ENCODE measurements around the gene TLE4. TPM values are rescaled to one million over a fixed set of nuclear protein-coding genes. Genes with fewer than 3 reads are reported as not detected.

The TLE4 gene
- total and polyA plus RNA-seq, 2 of the 4 experiments (the other 2 are of a cell fraction) = 68.0 to 78.1 TPM

DNA sequence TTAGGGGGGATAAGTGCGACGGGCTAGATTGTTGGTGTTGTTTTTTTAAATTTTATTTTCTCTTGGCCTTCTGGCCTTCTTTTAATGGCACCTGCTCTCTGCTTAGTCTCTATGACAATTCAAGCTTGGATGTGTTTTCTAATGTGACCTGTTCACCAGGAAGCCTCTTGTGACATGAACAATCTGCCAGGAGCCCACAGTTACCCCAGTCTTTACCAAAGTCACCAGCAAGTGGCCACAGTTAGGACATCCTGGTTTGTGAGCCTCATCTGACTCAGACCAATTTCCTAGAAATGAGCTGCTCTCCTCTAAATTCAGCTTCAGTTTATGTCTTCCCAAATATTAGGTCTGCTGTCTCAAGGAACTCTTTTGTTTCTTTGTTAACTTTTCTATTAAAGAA, 135.8 kb downstream of the TLE4 start:
- Histone ChIP-seq H4K91ac (ENCODE audit: insufficient read depth, low read depth, low read length) (no peak overlapping the region), H3K9me1 (ENCODE audit: insufficient read depth, low read length) (peaks cover 3% of the 10 kb centered on the region), H3K4me2 (ENCODE audit: low read depth, low read length) (no peak overlapping the region), H3K56ac (ENCODE audit: extremely low read depth, insufficient read depth, low read length) (no peak overlapping the region), H3K4me1 (ENCODE audit: control insufficient read depth, insufficient read depth, low read length) (no peaks in the 10 kb centered on the region), H3K9ac (ENCODE audit: low read depth, low read length) (no peak overlapping the region), H3K14ac (replicated peaks; ENCODE audit: low read depth, low read length) (no peak overlapping the region), H3K4me3 (ENCODE audit: insufficient read depth, low read depth, low read length) (no peak overlapping the region), H4K20me1 (ENCODE audit: insufficient read depth, low read length) (no peaks in the 10 kb centered on the region), H4K8ac (ENCODE audit: low read depth in 2 of 2, low read length in 2 of 2) (no peak overlapping the region), H4K5ac (ENCODE audit: low read depth, low read length) (no peak overlapping the region), H3K4ac (ENCODE audit: low read depth, low read length) (no peak overlapping the region), H2AFZ (replicated peaks; ENCODE audit: low read length, poor library complexity) (no peak overlapping the region), H3K27me3 (ENCODE audit: control insufficient read depth, insufficient read depth, low read length) (no peaks in the 10 kb centered on the region), H3K18ac (ENCODE audit: low read depth, low read length) (no peak overlapping the region), H2BK120ac (ENCODE audit: low read depth, low read length) (no peak overlapping the region), H3K23ac (ENCODE audit: low read depth, low read length) (no peak overlapping the region), H2BK15ac (ENCODE audit: low read depth, low read length) (no peak overlapping the region), H2BK20ac (ENCODE audit: low read depth, low read length) (no peak overlapping the region), H3K79me1 (ENCODE audit: low read depth in 1 of 2, low read length in 2 of 2) (peaks cover 0 to 15% of the 10 kb centered on the region in 2 experiments; a peak in 2 of 4 replicates), H2AK9ac (replicated peaks; ENCODE audit: low read depth, low read length, poor library complexity) (no peak overlapping the region), H3K36me3 (ENCODE audit: control insufficient read depth, insufficient read depth, low read length) (peaks cover 29% of the 10 kb centered on the region), H2AK5ac (ENCODE audit: low read depth, low read length) (no peak overlapping the region), H2BK5ac (ENCODE audit: low read depth, low read length, poor library complexity, severe bottlenecking) (no peak overlapping the region), H3K9me3 (ENCODE audit: control insufficient read depth, insufficient read depth, low read length) (no peaks in the 10 kb centered on the region), H3K27ac (ENCODE audit: insufficient read depth, low read length) (no peak overlapping the region)
- no TSS peak for BruUV-seq (replicated peaks)
- CTCF ChIA-PET = no interaction called here
- POLR2A ChIA-PET (ENCODE audit: unreplicated experiment) = no interaction called here
- in situ Hi-C loops (cut with MboI; ENCODE audit: low sequenced_read_pairs) (no loop called here), dilution Hi-C loops (cut with HindIII; ENCODE audit: low sequenced_read_pairs, unreplicated experiment) (no loop called here), intact Hi-C loops (cut with micrococcal nuclease) (no loop called here)
- DNase-seq (no peak), ATAC-seq (ENCODE audit: low read depth) (no peak)
- WGBS, 2 experiments (ENCODE audit: extremely low coverage in 2 of 2, insufficient read length in 1 of 2) = no CpG with 5 or more reads among the region's 2 CpGs
- no peak for TF ChIP-seq MAZ (IDR thresholded peaks at IDR 0.05; ENCODE audit: borderline replicate concordance, low read depth, low read length)
- no peak for TF ChIP-seq BHLHE40 (IDR thresholded peaks at IDR 0.05; ENCODE audit: low read depth, low read length)
- TF ChIP-seq, protein P1, sequence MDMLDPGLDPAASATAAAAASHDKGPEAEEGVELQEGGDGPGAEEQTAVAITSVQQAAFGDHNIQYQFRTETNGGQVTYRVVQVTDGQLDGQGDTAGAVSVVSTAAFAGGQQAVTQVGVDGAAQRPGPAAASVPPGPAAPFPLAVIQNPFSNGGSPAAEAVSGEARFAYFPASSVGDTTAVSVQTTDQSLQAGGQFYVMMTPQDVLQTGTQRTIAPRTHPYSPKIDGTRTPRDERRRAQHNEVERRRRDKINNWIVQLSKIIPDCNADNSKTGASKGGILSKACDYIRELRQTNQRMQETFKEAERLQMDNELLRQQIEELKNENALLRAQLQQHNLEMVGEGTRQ (IDR thresholded peaks at IDR 0.05; ENCODE audit: low read depth, low read length) = no peak
- no peak for TF ChIP-seq MAFK (IDR thresholded peaks at IDR 0.05; ENCODE audit: low read depth, low read length)
- TF ChIP-seq, protein P2, sequence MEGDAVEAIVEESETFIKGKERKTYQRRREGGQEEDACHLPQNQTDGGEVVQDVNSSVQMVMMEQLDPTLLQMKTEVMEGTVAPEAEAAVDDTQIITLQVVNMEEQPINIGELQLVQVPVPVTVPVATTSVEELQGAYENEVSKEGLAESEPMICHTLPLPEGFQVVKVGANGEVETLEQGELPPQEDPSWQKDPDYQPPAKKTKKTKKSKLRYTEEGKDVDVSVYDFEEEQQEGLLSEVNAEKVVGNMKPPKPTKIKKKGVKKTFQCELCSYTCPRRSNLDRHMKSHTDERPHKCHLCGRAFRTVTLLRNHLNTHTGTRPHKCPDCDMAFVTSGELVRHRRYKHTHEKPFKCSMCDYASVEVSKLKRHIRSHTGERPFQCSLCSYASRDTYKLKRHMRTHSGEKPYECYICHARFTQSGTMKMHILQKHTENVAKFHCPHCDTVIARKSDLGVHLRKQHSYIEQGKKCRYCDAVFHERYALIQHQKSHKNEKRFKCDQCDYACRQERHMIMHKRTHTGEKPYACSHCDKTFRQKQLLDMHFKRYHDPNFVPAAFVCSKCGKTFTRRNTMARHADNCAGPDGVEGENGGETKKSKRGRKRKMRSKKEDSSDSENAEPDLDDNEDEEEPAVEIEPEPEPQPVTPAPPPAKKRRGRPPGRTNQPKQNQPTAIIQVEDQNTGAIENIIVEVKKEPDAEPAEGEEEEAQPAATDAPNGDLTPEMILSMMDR (conservative IDR thresholded peaks at IDR 0.05; ENCODE audit: low read depth, low read length) = no peak

Measured in IMR-90 (cell line).